A673 (cell line): ENCODE measurements around the gene CACNA1A.
"Not testable (repeated sequence)": the region's sequence is repeated elsewhere in the genome, so short reads cannot be mapped to it uniquely, and the experiment has no call there.

Experiments
- EZH2 ChIP-seq: fragments of 200-600 bp; sonication (generic); IDR thresholded peaks from 2 replicates; pipeline ENCODE4 v1.6.1; 2017; ENCODE audit warnings: borderline replicate concordance, low read depth, mild to moderate bottlenecking, mixed read lengths, antibody characterized with exemption, low read length; ENCODE audit not compliant: poor library complexity, severe bottlenecking
- TF ChIP-seq, protein P1 (sequence below): fragments of 300-800, 200-600 bp; sonication (generic); conservative IDR thresholded peaks from 2 replicates; pipeline ENCODE4 v1.5.1; 2017; ENCODE audit warnings: low read depth, mild to moderate bottlenecking, antibody characterized with exemption, low read length, moderate library complexity, mixed read lengths

- TF ChIP-seq, protein P1, sequence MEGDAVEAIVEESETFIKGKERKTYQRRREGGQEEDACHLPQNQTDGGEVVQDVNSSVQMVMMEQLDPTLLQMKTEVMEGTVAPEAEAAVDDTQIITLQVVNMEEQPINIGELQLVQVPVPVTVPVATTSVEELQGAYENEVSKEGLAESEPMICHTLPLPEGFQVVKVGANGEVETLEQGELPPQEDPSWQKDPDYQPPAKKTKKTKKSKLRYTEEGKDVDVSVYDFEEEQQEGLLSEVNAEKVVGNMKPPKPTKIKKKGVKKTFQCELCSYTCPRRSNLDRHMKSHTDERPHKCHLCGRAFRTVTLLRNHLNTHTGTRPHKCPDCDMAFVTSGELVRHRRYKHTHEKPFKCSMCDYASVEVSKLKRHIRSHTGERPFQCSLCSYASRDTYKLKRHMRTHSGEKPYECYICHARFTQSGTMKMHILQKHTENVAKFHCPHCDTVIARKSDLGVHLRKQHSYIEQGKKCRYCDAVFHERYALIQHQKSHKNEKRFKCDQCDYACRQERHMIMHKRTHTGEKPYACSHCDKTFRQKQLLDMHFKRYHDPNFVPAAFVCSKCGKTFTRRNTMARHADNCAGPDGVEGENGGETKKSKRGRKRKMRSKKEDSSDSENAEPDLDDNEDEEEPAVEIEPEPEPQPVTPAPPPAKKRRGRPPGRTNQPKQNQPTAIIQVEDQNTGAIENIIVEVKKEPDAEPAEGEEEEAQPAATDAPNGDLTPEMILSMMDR, result not testable (repeated sequence)
- TF ChIP-seq EZH2, result not testable (repeated sequence)
These were observed 144.6 kb downstream of the CACNA1A start for GRCh38 chr19:13361726-13362125.
